Pancreas (tissue), 10 donors: ENCODE results near the gene SLC40A1. TPM values are rescaled to one million over a fixed set of nuclear protein-coding genes. Genes with fewer than 3 reads are reported as not detected.
A peak's percentile ranks its signal among the peaks of the same experiment; 100 is the strongest.

Experiments used
- ATAC-seq, 4 donors: fragments of 200-7000 bp; cut with Tn5 transposase; one replicate each; pipeline versions ENCODE4 v1.8.0 to v1.9.1; 2020; ENCODE audit warnings: mild to moderate bottlenecking in 4 of 4, moderate library complexity in 4 of 4
- DNase-seq, 6 donors: peaks; one replicate each; pipeline ENCODE4 v3.0.0-alpha.2; 2020
- FAIRE-seq: peaks from 2 replicates; lab custom pipeline; 2012; peaks lifted over from hg19 to GRCh38; lab: Jason Lieb, UNC
- H3K27ac ChIP-seq, 4 donors: fragments of 200-600 bp; sonication (generic); 1 replicate in 3 of 4; 2 replicates in 1 of 4; pipeline versions ENCODE4 v1.5.0 to v1.8.0; 2020
- H3K27me3 ChIP-seq, 4 donors: fragments of 200-600 bp; one replicate each; pipeline ENCODE4 v1.8.0; 2021
- H3K36me3 ChIP-seq, 3 donors: fragments of 200-600 bp; sonication (generic) in 1 of 3; one replicate each; pipeline versions ENCODE4 v1.5.0 to v1.8.0; 2020 to 2021
- H3K4me1 ChIP-seq, 3 donors: fragments of 200-600 bp; one replicate each; pipeline ENCODE4 v1.8.0; 2021
- H3K4me3 ChIP-seq, 4 donors: fragments of 200-600 bp; sonication (generic) in 2 of 4; one replicate each; pipeline versions ENCODE4 v1.5.0 to v1.8.0; 2020 to 2021
- H3K9me3 ChIP-seq, 4 donors: fragments of 200-600 bp; one replicate each; pipeline ENCODE4 v1.8.0; 2021
- CTCF ChIP-seq, 4 donors: fragments of 200-600 bp; sonication (generic) in 3 of 4; IDR thresholded peaks; one replicate each; pipeline versions ENCODE4 v1.5.0 to v1.8.0; 2021; ENCODE audit warnings: antibody characterized with exemption in 4 of 4
- WGBS, 2 donors: extraction: QIAGEN DNeasy Blood & Tissue Kit; methylation state at CpG; one replicate each; pipeline ENCODE4 v1.1.7; 2013; 5-methylcytosine and 5-hydroxymethylcytosine counted together
- intact Hi-C, 3 donors: fragments of 100-400 bp; cut with DNase I; formaldehyde crosslinking; loops; one replicate each; pipeline versions ENCODE4 v1.11.1 to v1.14.2; 2022
- polyA plus RNA-seq, 2 donors: library from polyadenylated mRNA; stranded (reverse); fragments of 200-250 nt; gene quantifications; one replicate each; pipeline ENCODE4 v1.2.3, GENCODE V29; 2013
- total RNA-seq, 6 donors: library from RNA; stranded (reverse); fragmentation: NEBNext Ultra II Directional in 4 of 6; extraction: Animal tissue kit (Norgen Biotek cat#: 25700) in 4 of 6; gene quantifications; one replicate each; pipeline versions ENCODE4 v1.2.1 to v1.2.4, GENCODE V29; 2021 to 2023
- donor health status: healthy with polysubstance abuse.
- donor health status: DM: no; HTN: no; CAD: no; lungs with moderate emphysema.
- donor health status: DM: no; HTN: no; CAD: no.
- donor health status: control.
- donor health status: control.
- donor health status: Bipolar disorder and iron deficiency.
- donor health status: DM: yes; HTN: yes; CAD: no.
- donor health status: DM: no; HTN: no; CAD: no.
- donor health status: DM: no; HTN: no; CAD: no.
- donor health status: DM: yes; HTN: yes; CAD: no.

The SLC40A1 gene
- total and polyA plus RNA-seq, 8 donors: 14.0 to 65.8 (median 40.4) TPM

- 63 to 77% methylated on average over 3 of the region's 3 CpGs for WGBS, 2 donors
- Histone ChIP-seq H3K4me1 (peaks cover 0 to 3% (median 1%) of the 10 kb centered on the region in 3 donors), H3K27ac (no peak overlapping the region), H3K9me3 (no peaks in the 10 kb centered on the region), H3K27me3 (no peaks in the 10 kb centered on the region), H3K36me3 (no peaks in the 10 kb centered on the region), H3K4me3 (no peak overlapping the region)
- ATAC-seq: no peak
- intact Hi-C loops: no loop called here
- no peak for DNase-seq
- no peak for TF ChIP-seq CTCF (IDR thresholded peaks at IDR 0.05)
- FAIRE-seq: no peak
Measured at GRCh38 chr2:189516546-189516945, 64.0 kb downstream of the SLC40A1 start.

GRCh38 chr2:189515264-189515663 is 65.3 kb downstream of the SLC40A1 start:
- no peak for ATAC-seq
- H3K4me3 ChIP-seq: no peak overlapping the region
- TF ChIP-seq CTCF (IDR thresholded peaks at IDR 0.05): no peak
- H3K4me1 ChIP-seq: no peaks in the 10 kb centered on the region
- DNase-seq: no peak
- no peak for FAIRE-seq
- 79 to 81% methylated on average over 1 of the region's 1 CpG for WGBS, 2 donors
- H3K27me3 ChIP-seq: no peaks in the 10 kb centered on the region
- no peaks in the 10 kb centered on the region for H3K36me3 ChIP-seq
- no peak overlapping the region for H3K27ac ChIP-seq
- H3K9me3 ChIP-seq: no peaks in the 10 kb centered on the region
- intact Hi-C loops: no loop called here

GRCh38 chr2:189514104-189514503 is 66.5 kb downstream of the SLC40A1 start:
- no peaks in the 10 kb centered on the region for H3K4me1 ChIP-seq
- H3K36me3 ChIP-seq: no peaks in the 10 kb centered on the region
- no peak overlapping the region for H3K4me3 ChIP-seq
- no peak overlapping the region for H3K27ac ChIP-seq
- intact Hi-C loops: no loop called here
- DNase-seq: no peak
- peak in 2 of 4 donors; percentile 50 to 72 for ATAC-seq
- 91 to 94% methylated on average over 3 of the region's 3 CpGs for WGBS, 2 donors
- no peak for FAIRE-seq
- no peaks in the 10 kb centered on the region for H3K27me3 ChIP-seq
- no peak for TF ChIP-seq CTCF (IDR thresholded peaks at IDR 0.05)
- H3K9me3 ChIP-seq: no peaks in the 10 kb centered on the region

GRCh38 chr2:189512879-189513278 is 67.7 kb downstream of the SLC40A1 start:
- Histone ChIP-seq H3K4me3 (no peak overlapping the region), H3K9me3 (no peaks in the 10 kb centered on the region), H3K36me3 (no peaks in the 10 kb centered on the region), H3K27ac (no peak overlapping the region), H3K4me1 (no peaks in the 10 kb centered on the region), H3K27me3 (no peaks in the 10 kb centered on the region)
- no peak for DNase-seq
- intact Hi-C loops: no loop called here
- no peak for TF ChIP-seq CTCF (IDR thresholded peaks at IDR 0.05)
- ATAC-seq: no peak
- no peak for FAIRE-seq
- WGBS, 2 donors: 68 to 77% methylated on average over 3 of the region's 3 CpGs

- TF ChIP-seq CTCF (IDR thresholded peaks at IDR 0.05): no peak
- no peak overlapping the region for H3K27ac ChIP-seq
Measured at GRCh38 chr2:189511960-189512319, 68.6 kb downstream of the SLC40A1 start.

More at GRCh38 chr2:189511960-189512319, 68.6 kb downstream of the SLC40A1 start:
- no peak overlapping the region for H3K4me3 ChIP-seq
- FAIRE-seq (no peak), DNase-seq (no peak), ATAC-seq (no peak)
- no peaks in the 10 kb centered on the region for H3K36me3 ChIP-seq
- no peaks in the 10 kb centered on the region for H3K9me3 ChIP-seq
- intact Hi-C loops: no loop called here
- no peaks in the 10 kb centered on the region for H3K27me3 ChIP-seq
- H3K4me1 ChIP-seq: no peaks in the 10 kb centered on the region
